Endodermal cell (in vitro differentiated cells): ENCODE results near the gene ZDHHC14. TPM values are rescaled to one million over a fixed set of nuclear protein-coding genes. Genes with fewer than 3 reads are reported as not detected.
"Not testable (repeated sequence)": the region's sequence is repeated elsewhere in the genome, so short reads cannot be mapped to it uniquely, and the experiment has no call there.

Source experiments
- DNase-seq: peaks from one replicate; pipeline ENCODE4 v3.0.0-alpha.2; 2017
- H3K27ac ChIP-seq: 2 replicates; pipeline ENCODE4 v1.5.1; 2013; ENCODE audit warnings: mild to moderate bottlenecking, low read depth, low read length, moderate library complexity
- H3K27me3 ChIP-seq: 2 replicates; pipeline ENCODE4 v1.6.1; 2013; ENCODE audit warnings: mild to moderate bottlenecking, low read length, moderate library complexity; ENCODE audit not compliant: insufficient read depth, control insufficient read depth, poor library complexity, severe bottlenecking
- H3K36me3 ChIP-seq: 2 replicates; pipeline ENCODE4 v1.7.0; 2013; ENCODE audit warnings: mild to moderate bottlenecking, low read length, moderate library complexity; ENCODE audit not compliant: control insufficient read depth, insufficient read depth
- H3K4me1 ChIP-seq: one replicate; pipeline ENCODE4 v1.7.0; 2013; ENCODE audit warnings: low read length; ENCODE audit not compliant: control insufficient read depth, insufficient read depth
- H3K4me3 ChIP-seq: 2 replicates; pipeline ENCODE4 v1.5.1; 2013; ENCODE audit warnings: mild to moderate bottlenecking, low read length, moderate library complexity
- H3K9ac ChIP-seq: 2 replicates; pipeline ENCODE4 v1.6.1; 2013; ENCODE audit warnings: mild to moderate bottlenecking, low read length, moderate library complexity; ENCODE audit not compliant: poor library complexity, severe bottlenecking; ENCODE audit errors: extremely low read depth
- H3K9me3 ChIP-seq: 2 replicates; pipeline ENCODE4 v1.6.1; 2013; ENCODE audit warnings: mild to moderate bottlenecking, low read length, moderate library complexity; ENCODE audit not compliant: control insufficient read depth
- H3K27ac Mint-ChIP-seq: 2 replicates; pipeline ENCODE4 v1.8.0; 2020; ENCODE audit warnings: mixed read lengths
- H3K27me3 Mint-ChIP-seq: 2 replicates; pipeline ENCODE4 v1.8.0; 2021; ENCODE audit warnings: mild to moderate bottlenecking, mixed read lengths; ENCODE audit not compliant: insufficient read depth
- H3K36me3 Mint-ChIP-seq: 2 replicates; pipeline ENCODE4 v1.8.0; 2020; ENCODE audit warnings: low read depth, mixed read lengths
- H3K4me1 Mint-ChIP-seq: 2 replicates; pipeline ENCODE4 v1.8.0; 2020; ENCODE audit warnings: mixed read lengths
- H3K4me3 Mint-ChIP-seq: 2 replicates; pipeline ENCODE4 v1.8.0; 2020; ENCODE audit warnings: mild to moderate bottlenecking, moderate library complexity, mixed read lengths
- H3K9me3 Mint-ChIP-seq: 2 replicates; pipeline ENCODE4 v1.8.0; 2020; ENCODE audit warnings: mild to moderate bottlenecking, mixed read lengths
- CTCF ChIP-seq: fragments of 200-600 bp; sonication (generic); conservative IDR thresholded peaks from 2 replicates; pipeline ENCODE4 v1.5.0; 2021; ENCODE audit warnings: antibody characterized with exemption, mild to moderate bottlenecking
- WGBS, 2 experiments: methylation state at CpG; one replicate each; pipeline versions ENCODE4 v1.1.5 to v1.1.7; 2013; ENCODE audit warnings: missing lambda C conversion rate in 2 of 2, mixed read lengths in 1 of 2; ENCODE audit not compliant: insufficient coverage in 1 of 2, insufficient read length in 1 of 2; 5-methylcytosine and 5-hydroxymethylcytosine counted together
- total RNA-seq, 2 donors: library from RNA; stranded (reverse); fragmentation: NEBNext Ultra II Directional in 1 of 2; extraction: Animal tissue kit (Norgen Biotek cat#: 25700) in 1 of 2; gene quantifications; 2 replicates in 1 of 2; 3 replicates in 1 of 2; pipeline ENCODE4 v1.2.1, GENCODE V29; 2021

ZDHHC14 gene
- total RNA-seq, 2 donors from 2014 or later, result 2.3 to 4.5 TPM

- Mint-ChIP-seq H3K4me3 (no peak overlapping the region), H3K27ac (no peak overlapping the region), H3K27me3 (no peaks in the 10 kb centered on the region), H3K4me1 (no peaks in the 10 kb centered on the region), H3K36me3 (no peaks in the 10 kb centered on the region), H3K9me3 (peaks cover 4% of the 10 kb centered on the region)
- Histone ChIP-seq H3K9me3 (no peaks in the 10 kb centered on the region), H3K27ac (no peak overlapping the region), H3K9ac (no peak overlapping the region), H3K4me3 (no peak overlapping the region), H3K36me3 (no peaks in the 10 kb centered on the region), H3K27me3 (no peaks in the 10 kb centered on the region), H3K4me1 (no peaks in the 10 kb centered on the region)
- TF ChIP-seq CTCF, result no peak
- DNase-seq, result no peak
- 86 to 100% methylated on average over 2 to 9 of the region's 9 CpGs for WGBS, 2 experiments
Observed at GRCh38 chr6:157575436-157576145, 194.6 kb downstream of the ZDHHC14 start.

GRCh38 chr6:157576991-157577390 is 196.0 kb downstream of the ZDHHC14 start:
- not testable (repeated sequence) for H3K4me3 ChIP-seq, DNase-seq, H3K27me3 ChIP-seq, H3K4me3 Mint-ChIP-seq, H3K9ac ChIP-seq, H3K27ac ChIP-seq, H3K36me3 Mint-ChIP-seq, H3K9me3 Mint-ChIP-seq, H3K4me1 Mint-ChIP-seq, H3K27me3 Mint-ChIP-seq, H3K36me3 ChIP-seq, H3K9me3 ChIP-seq, H3K4me1 ChIP-seq, H3K27ac Mint-ChIP-seq

DNA sequence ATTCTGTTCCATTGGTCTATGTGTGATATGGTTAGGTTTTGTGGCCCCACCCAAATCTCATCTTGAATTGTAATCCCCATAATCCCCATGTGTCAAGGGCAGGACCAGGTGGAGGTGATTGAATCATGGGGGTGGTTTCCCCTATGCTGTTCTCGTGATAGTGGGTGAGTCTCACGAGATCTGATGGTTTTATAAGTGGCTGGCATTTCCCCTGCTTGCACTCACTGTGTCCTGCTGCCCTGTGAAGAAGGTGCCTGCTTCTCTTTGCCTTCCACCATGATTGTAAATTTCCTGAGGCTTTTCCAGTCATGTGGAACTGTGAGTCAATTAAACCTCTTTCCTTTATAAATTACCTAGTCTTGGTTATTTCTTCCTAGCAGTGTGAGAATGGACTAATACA is 197.5 kb downstream of the ZDHHC14 start:
- H3K36me3 Mint-ChIP-seq, H3K9ac ChIP-seq, H3K36me3 ChIP-seq, H3K27me3 ChIP-seq, H3K4me3 ChIP-seq, H3K4me1 Mint-ChIP-seq, H3K4me3 Mint-ChIP-seq, H3K27ac ChIP-seq, H3K4me1 ChIP-seq, DNase-seq, H3K27me3 Mint-ChIP-seq, H3K9me3 ChIP-seq, H3K27ac Mint-ChIP-seq: not testable (repeated sequence)
- peaks cover 10% of the 10 kb centered on the region for H3K9me3 Mint-ChIP-seq
- WGBS, 2 experiments, result 93 to 95% methylated on average over 2 of the region's 2 CpGs

GRCh38 chr6:157579467-157580031 is 198.6 kb downstream of the ZDHHC14 start:
- Histone ChIP-seq H3K27me3 (no peaks in the 10 kb centered on the region), H3K27ac (no peak overlapping the region), H3K9ac (no peak overlapping the region), H3K9me3 (no peaks in the 10 kb centered on the region), H3K4me1 (no peaks in the 10 kb centered on the region), H3K36me3 (no peaks in the 10 kb centered on the region), H3K4me3 (no peak overlapping the region)
- Mint-ChIP-seq H3K4me1 (no peaks in the 10 kb centered on the region), H3K36me3 (no peaks in the 10 kb centered on the region), H3K27me3 (peaks cover 3% of the 10 kb centered on the region), H3K4me3 (no peak overlapping the region), H3K9me3 (peaks cover 10% of the 10 kb centered on the region), H3K27ac (no peak overlapping the region)
- WGBS, 2 experiments, result 90 to 99% methylated on average over 2 to 3 of the region's 3 CpGs
- no peak for DNase-seq
- no peak for TF ChIP-seq CTCF
